Kidney (tissue), 14 donors: Measurements from ENCODE around the gene CFAP43. TPM values are rescaled to one million over a fixed set of nuclear protein-coding genes. Genes with fewer than 3 reads are reported as not detected.
A peak's percentile ranks its signal among the peaks of the same experiment; 100 is the strongest.

Experiments
- DNase-seq, 5 donors: peaks; one replicate each; pipeline ENCODE4 v3.0.0-alpha.2; 2013 to 2020
- FAIRE-seq: peaks from 2 replicates; lab custom pipeline; 2012; peaks lifted over from hg19 to GRCh38; lab: Jason Lieb, UNC
- H3K27ac ChIP-seq, 2 donors: one replicate each; pipeline ENCODE4 v1.7.0; 2013; ENCODE audit warnings: low read depth in 2 of 2, low read length in 2 of 2, inconsistent platforms in 1 of 2
- H3K27me3 ChIP-seq: one replicate; pipeline ENCODE4 v1.7.1; 2013; ENCODE audit warnings: low read length, inconsistent platforms; ENCODE audit not compliant: control insufficient read depth, insufficient read depth
- H3K36me3 ChIP-seq, 3 donors: one replicate each; pipeline versions ENCODE4 v1.7.0 to v1.7.1; 2013; ENCODE audit warnings: low read length in 3 of 3, control low read depth in 1 of 3, inconsistent platforms in 1 of 3; ENCODE audit not compliant: insufficient read depth in 3 of 3, control insufficient read depth in 2 of 3
- H3K4me1 ChIP-seq, 3 donors: one replicate each; pipeline versions ENCODE4 v1.7.0 to v1.7.1; 2013; ENCODE audit warnings: low read length in 3 of 3, inconsistent platforms in 1 of 3, low read depth in 1 of 3; ENCODE audit not compliant: control insufficient read depth in 2 of 3, insufficient read depth in 2 of 3
- H3K4me3 ChIP-seq, 3 donors: one replicate each; pipeline versions ENCODE4 v1.7.0 to v1.8.1; 2013; ENCODE audit warnings: low read length in 3 of 3, control low read depth in 1 of 3, inconsistent platforms in 1 of 3
- H3K9ac ChIP-seq, 3 donors: one replicate each; pipeline versions ENCODE4 v1.7.0 to v1.7.1; 2013; ENCODE audit warnings: low read length in 3 of 3, control low read depth in 1 of 3, inconsistent platforms in 1 of 3
- H3K9me3 ChIP-seq, 3 donors: one replicate each; pipeline versions ENCODE4 v1.7.0 to v1.7.1; 2013; ENCODE audit warnings: low read length in 3 of 3, control low read depth in 1 of 3, inconsistent platforms in 1 of 3; ENCODE audit not compliant: control insufficient read depth in 2 of 3, insufficient read depth in 1 of 3
- CTCF ChIP-seq: IDR thresholded peaks from 3 replicates; pipeline ENCODE4 v1.5.1; 2012; ENCODE audit warnings: mild to moderate bottlenecking, moderate library complexity, borderline replicate concordance; ENCODE audit not compliant: insufficient read depth; ENCODE audit errors: extremely low read depth
- intact Hi-C: fragments of 100-400 bp; cut with DNase I; formaldehyde crosslinking; loops from one replicate; pipeline ENCODE4 v1.11.1; 2022
- polyA plus RNA-seq: library from polyadenylated mRNA; stranded (reverse); fragments of 350-450 nt; fragmentation: Illumina TruSeq; extraction: RNeasy Lipid Tissue Mini Kit (QIAGEN cat#74804); gene quantifications from one replicate; pipeline ENCODE4 v1.2.3, GENCODE V29; 2014; ENCODE audit warnings: low read depth, low replicate concordance; ENCODE audit not compliant: insufficient read depth
- total RNA-seq: library from RNA; stranded (reverse); fragmentation: NEBNext Ultra II Directional; extraction: Animal tissue kit (Norgen Biotek cat#: 25700); gene quantifications from one replicate; pipeline ENCODE4 v1.2.1, GENCODE V29; 2021
- donor health status: control.
- donor health status: control.
- donor health status: control.
- donor health status: control.
- donor health status: control.
- donor health status: DM: yes; HTN: yes; CAD: no.
- donor health status: Normal renal cell carcinoma (clear cell type).

The CFAP43 gene
- total and polyA plus RNA-seq, 2 donors from 2014 or later, result 3.1 to 7.2 TPM

DNA sequence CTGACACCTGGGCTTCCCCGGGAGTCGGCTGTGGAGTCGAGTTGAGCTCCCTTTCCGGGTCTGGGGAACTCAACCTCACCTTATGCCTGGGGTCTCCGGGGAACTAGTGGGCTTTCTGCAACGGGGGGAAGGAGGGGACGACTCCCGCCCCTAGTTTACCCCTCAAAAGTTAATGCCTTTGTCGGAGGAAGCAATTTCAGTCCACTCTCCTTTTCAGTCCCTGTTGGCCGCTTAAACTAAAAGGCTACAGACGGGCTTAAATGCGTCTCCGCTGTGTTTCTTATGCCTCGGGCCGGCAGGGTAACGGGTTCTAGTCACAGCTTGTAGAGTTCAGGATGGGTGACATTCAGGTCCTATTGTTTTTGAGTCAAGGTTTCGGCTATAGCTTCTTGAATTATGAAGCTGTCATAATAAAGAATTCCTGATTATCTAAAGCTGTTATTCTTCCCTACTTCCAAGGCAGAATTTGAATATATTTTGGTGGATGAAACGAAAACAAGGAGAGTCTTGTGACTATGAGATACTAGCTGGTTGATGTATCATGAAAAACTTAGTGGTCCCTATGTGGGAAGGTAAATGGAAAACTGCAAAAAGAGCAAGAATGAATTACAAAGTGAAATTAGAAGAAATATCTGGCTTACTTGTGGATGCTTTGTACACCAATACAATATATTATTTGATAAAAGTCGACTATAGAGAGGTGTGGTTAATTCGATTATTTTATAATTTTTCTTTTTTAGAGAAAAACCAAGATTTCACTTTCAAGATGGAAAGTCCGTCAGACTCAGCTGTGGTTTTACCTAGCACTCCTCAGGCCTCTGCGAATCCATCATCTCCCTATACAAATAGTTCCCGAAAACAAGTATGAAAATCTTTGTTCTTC is 109.7 kb downstream of the CFAP43 start:
- H3K27me3 ChIP-seq, result no peaks in the 10 kb centered on the region
- peak in 1 of 5 donors; percentile 7 for DNase-seq
- no peaks in the 10 kb centered on the region for H3K36me3 ChIP-seq
- H3K9me3 ChIP-seq, result no peaks in the 10 kb centered on the region
- no peak for TF ChIP-seq CTCF
- peak overlapping the region; percentile 77 to 94 for H3K27ac ChIP-seq
- peaks cover 2 to 10% (median 5%) of the 10 kb centered on the region in 3 donors for H3K4me1 ChIP-seq
- no peak for FAIRE-seq
- intact Hi-C loops, result no loop called here
- peak overlapping the region; percentile 78 to 92 (median 78) for H3K4me3 ChIP-seq
- peak overlapping the region; percentile 20 to 98 (median 88) for H3K9ac ChIP-seq

GRCh38 chr10:104121485-104122224 is 110.5 kb downstream of the CFAP43 start, which contains the start of gene SFR1:
TSS of gene SFR1 (plus strand) at chr10:104122171. CDS start at chr10:104122184, 13 bp downstream.
- FAIRE-seq (peak; percentile 74), DNase-seq (peak; percentile 99 to 100 (median 99))
- intact Hi-C loops, result no loop called here
- TF ChIP-seq CTCF, result peak; percentile 65
- H3K27ac ChIP-seq, result peak within 1 kb of the TSS; percentile 99
- peak within 1 kb of the TSS; percentile 82 to 92 (median 84) for H3K4me3 ChIP-seq
- H3K9me3 ChIP-seq, result no peaks in the 10 kb centered on the region
- no peaks in the 10 kb centered on the region for H3K27me3 ChIP-seq
- no peaks in the 10 kb centered on the region for H3K36me3 ChIP-seq
- peak within 1 kb of the TSS; percentile 88 to 98 (median 91) for H3K9ac ChIP-seq
- peaks cover 2 to 10% (median 5%) of the 10 kb centered on the region in 3 donors for H3K4me1 ChIP-seq

DNA sequence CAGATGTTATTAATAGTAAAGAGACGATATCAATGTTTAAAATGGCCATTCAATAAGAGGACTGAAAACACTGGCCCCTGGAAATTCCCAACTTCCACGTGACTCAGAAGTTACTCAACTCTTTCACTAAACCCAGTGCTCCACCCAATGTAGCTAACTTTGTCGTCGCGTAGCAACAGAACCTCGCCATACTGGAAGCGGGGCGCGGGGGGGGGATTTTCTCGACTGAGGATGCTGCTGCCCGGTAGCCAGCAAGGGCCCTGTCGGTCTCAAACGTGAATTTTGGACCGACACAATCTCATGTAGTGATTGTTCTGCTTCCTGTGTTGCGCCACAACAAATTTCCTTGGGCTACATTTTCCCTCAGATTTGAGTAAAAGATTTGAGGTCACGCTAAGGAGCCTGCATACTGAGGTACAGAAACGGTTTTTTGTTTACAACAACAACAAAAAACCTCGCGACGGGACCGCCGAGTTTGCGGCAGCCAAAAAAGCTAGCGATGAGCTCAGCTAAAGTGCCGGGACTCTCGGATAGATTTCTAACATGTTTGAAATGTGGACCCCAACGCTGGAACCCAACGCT is 111.2 kb downstream of the CFAP43 start:
- Histone ChIP-seq H3K27ac (peak overlapping the region; percentile 99), H3K4me1 (peaks cover 2 to 10% (median 5%) of the 10 kb centered on the region in 3 donors), H3K36me3 (no peaks in the 10 kb centered on the region), H3K9me3 (no peaks in the 10 kb centered on the region), H3K4me3 (peak overlapping the region; percentile 77 to 84 (median 82)), H3K9ac (peak overlapping the region; percentile 88 to 91 (median 90)), H3K27me3 (no peaks in the 10 kb centered on the region)
- peak; percentile 57 for FAIRE-seq
- TF ChIP-seq CTCF, result no peak
- DNase-seq, result peak; percentile 93 to 98 (median 95)
- intact Hi-C loops, result no loop called here
